Superior temporal gyrus (tissue), 1 donor: ENCODE results near the gene CCR2.
A peak's percentile ranks its signal among the peaks of the same experiment; 100 is the strongest.

Source experiments
- DNase-seq: peaks from one replicate; pipeline ENCODE4 v3.0.0-alpha.2; 2016; ENCODE audit errors: extremely low spot score

CCR2 gene

DNA sequence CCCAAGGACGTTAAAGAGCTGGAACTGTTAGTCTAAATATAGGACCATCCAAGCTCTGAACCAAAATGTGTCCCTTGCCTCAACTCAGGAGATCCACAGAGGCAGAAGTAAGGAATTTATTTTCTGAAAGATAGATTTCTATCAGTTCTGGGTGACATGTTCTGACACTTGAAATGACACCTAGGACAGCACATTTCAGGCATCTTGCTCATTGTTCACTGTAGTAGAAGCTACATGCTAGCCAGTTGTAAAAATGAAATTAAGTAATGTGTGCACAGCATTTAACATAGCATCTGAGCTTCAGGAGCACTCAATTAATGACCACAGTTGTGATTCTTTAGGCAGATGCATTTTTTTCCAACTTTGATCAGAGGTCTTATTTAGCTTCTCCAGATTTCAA is 567 bp downstream of the CCR2 start:
- no peak for DNase-seq

- DNase-seq, result no peak
Observed at GRCh38 chr3:46354984-46355383, 1.1 kb downstream of the CCR2 start.

DNA sequence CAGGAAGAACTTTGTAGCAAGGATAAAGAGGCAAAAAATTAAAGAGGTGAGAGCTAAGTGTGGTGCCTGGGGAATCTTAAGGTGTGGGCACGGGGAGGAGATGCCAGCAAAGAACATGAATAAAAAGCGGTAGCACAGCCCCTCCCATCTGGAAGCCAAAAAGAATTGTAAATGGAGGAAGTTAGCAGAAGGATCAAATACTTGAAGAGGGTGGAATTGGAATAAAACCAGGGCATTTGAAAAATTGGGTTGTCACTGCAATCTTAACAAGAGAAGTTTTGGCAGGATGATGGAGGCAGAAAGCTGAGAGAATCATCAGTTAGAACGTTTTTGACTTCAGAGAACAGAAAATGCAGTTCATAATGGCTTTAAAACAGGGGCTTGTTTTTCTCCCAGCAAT is 2.4 kb downstream of the CCR2 start:
- DNase-seq, result no peak

GRCh38 chr3:46356909-46357308 is 3.0 kb downstream of the CCR2 start:
- DNase-seq, result no peak

GRCh38 chr3:46358466-46358865 is 4.6 kb downstream of the CCR2 start:
- no peak for DNase-seq

GRCh38 chr3:46359733-46360493 is 6.0 kb downstream of the CCR2 start:
- peak; percentile 88 for DNase-seq

- no peak for DNase-seq
Observed at GRCh38 chr3:46360907-46361306, 7.0 kb downstream of the CCR2 start.

DNA sequence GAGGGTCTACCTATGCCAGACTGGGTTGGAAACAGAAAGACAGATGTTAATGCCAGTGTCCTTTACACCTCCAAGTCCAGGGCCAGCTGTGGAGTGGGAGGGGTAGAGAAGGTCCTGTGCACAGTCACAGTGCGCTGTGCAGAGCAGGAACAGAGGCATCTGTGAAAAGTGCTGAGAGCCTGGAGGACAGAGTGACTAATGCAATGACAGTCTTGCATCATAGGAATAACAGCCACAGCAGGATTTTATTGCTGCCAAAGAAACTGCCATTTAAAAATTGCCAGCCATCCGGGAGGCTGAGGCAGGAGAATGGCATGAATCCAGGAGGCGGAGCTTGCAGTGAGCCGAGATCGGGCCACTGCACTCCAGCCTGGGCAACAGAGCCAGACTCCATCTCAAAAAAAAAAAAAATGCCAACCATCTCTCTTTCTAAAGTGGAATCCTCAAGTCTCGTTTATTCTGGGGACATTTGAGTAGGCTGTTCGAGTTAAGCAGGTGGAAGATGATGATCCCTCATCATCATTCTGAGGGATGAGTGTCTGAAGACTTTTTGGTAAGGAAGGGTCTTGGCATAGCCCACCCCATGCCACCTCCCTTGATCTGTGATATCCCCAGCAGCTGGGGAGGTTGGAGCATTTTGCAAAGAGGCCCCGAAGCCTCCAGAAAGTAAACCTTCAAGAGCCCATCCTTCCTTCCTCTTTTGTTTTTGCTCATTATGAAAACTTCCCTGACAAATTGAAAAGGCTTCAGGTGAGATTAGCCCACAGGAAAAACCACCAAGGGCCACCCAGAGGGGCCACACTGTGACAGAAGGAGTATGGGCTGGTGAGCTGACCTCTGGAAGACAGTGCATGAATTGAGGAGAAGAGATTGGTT is 7.7 kb downstream of the CCR2 start:
- DNase-seq, result no peak

- DNase-seq, result no peak
Observed at GRCh38 chr3:46365041-46365440, 11.1 kb downstream of the CCR2 start.

DNA sequence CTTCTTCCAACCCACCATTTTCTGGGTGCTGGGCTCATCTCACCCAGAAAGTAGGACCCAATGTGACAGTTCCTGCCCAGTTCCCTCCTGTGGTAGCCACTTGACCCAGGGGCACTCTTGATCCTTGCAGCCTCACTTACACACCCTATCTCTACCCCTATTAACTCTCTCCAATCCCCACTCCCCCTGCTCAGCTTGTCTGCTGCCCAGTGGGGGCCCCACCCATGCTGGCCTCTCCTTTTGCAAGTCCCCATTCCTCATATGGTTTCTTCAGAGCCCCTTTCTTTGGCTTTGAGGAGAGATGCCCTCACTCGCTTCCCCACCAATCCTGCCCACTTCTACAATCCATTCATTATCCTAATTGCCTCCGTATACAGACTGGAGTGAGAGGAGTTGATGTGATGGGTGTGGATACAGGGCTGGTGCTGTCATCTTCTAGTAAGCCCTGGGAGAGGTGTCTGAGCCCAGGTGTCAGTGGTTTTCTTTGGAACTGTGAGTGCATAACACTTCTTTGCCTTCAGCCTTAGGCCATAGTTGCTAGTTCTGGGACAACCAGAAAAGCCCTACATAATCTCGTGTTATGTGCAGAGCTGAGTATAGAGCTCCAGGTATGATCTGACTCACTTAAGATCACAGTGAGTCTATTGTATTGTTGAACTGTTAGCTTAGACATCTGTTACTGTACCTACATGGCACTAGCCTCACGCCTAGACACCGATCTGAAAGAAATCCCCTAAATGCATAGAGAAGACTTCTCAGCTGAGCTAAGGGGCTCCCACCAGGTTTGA is 12.0 kb downstream of the CCR2 start:
- DNase-seq, result no peak

- DNase-seq, result no peak
Observed at GRCh38 chr3:46367811-46368210, 13.9 kb downstream of the CCR2 start.

- DNase-seq, result peak; percentile 41
Observed at GRCh38 chr3:46368569-46368968, 14.7 kb downstream of the CCR2 start.

- no peak for DNase-seq
Observed at GRCh38 chr3:46369151-46369550, 15.2 kb downstream of the CCR2 start.

DNA sequence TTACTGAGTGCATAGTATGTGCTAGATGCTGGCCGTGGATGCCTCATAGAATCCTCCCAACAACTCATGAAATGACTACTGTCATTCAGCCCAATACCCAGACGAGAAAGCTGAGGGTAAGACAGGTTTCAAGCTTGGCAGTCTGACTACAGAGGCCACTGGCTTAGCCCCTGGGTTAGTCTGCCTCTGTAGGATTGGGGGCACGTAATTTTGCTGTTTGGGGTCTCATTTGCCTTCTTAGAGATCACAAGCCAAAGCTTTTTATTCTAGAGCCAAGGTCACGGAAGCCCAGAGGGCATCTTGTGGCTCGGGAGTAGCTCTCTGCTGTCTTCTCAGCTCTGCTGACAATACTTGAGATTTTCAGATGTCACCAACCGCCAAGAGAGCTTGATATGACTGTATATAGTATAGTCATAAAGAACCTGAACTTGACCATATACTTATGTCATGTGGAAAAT is 15.8 kb downstream of the CCR2 start:
- no peak for DNase-seq

GRCh38 chr3:46370839-46371518 is 17.1 kb downstream of the CCR2 start, which contains the start of gene CCR5:
Gene CCR5 (plus strand): TSS chr3:46370946. CDS start chr3:46372903, 1,957 bp downstream.
- DNase-seq, result no peak

DNA sequence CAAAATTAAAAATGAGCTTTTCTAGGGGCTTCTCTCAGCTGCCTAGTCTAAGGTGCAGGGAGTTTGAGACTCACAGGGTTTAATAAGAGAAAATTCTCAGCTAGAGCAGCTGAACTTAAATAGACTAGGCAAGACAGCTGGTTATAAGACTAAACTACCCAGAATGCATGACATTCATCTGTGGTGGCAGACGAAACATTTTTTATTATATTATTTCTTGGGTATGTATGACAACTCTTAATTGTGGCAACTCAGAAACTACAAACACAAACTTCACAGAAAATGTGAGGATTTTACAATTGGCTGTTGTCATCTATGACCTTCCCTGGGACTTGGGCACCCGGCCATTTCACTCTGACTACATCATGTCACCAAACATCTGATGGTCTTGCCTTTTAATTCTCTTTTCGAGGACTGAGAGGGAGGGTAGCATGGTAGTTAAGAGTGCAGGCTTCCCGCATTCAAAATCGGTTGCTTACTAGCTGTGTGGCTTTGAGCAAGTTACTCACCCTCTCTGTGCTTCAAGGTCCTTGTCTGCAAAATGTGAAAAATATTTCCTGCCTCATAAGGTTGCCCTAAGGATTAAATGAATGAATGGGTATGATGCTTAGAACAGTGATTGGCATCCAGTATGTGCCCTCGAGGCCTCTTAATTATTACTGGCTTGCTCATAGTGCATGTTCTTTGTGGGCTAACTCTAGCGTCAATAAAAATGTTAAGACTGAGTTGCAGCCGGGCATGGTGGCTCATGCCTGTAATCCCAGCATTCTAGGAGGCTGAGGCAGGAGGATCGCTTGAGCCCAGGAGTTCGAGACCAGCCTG is 17.8 kb downstream of the CCR2 start:
- no peak for DNase-seq

DNA sequence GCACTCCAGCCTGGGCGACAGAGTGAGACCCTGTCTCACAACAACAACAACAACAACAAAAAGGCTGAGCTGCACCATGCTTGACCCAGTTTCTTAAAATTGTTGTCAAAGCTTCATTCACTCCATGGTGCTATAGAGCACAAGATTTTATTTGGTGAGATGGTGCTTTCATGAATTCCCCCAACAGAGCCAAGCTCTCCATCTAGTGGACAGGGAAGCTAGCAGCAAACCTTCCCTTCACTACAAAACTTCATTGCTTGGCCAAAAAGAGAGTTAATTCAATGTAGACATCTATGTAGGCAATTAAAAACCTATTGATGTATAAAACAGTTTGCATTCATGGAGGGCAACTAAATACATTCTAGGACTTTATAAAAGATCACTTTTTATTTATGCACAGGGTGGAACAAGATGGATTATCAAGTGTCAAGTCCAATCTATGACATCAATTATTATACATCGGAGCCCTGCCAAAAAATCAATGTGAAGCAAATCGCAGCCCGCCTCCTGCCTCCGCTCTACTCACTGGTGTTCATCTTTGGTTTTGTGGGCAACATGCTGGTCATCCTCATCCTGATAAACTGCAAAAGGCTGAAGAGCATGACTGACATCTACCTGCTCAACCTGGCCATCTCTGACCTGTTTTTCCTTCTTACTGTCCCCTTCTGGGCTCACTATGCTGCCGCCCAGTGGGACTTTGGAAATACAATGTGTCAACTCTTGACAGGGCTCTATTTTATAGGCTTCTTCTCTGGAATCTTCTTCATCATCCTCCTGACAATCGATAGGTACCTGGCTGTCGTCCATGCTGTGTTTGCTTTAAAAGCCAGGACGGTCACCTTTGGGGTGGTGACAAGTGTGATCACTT is 18.8 kb downstream of the CCR2 start:
- DNase-seq, result no peak

DNA sequence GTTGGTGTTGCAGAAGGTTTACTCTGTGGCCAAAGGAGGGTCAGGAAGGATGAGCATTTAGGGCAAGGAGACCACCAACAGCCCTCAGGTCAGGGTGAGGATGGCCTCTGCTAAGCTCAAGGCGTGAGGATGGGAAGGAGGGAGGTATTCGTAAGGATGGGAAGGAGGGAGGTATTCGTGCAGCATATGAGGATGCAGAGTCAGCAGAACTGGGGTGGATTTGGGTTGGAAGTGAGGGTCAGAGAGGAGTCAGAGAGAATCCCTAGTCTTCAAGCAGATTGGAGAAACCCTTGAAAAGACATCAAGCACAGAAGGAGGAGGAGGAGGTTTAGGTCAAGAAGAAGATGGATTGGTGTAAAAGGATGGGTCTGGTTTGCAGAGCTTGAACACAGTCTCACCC is 20.8 kb downstream of the CCR2 start:
- DNase-seq, result no peak

- no peak for DNase-seq
Observed at GRCh38 chr3:46375218-46375617, 21.3 kb downstream of the CCR2 start.

DNA sequence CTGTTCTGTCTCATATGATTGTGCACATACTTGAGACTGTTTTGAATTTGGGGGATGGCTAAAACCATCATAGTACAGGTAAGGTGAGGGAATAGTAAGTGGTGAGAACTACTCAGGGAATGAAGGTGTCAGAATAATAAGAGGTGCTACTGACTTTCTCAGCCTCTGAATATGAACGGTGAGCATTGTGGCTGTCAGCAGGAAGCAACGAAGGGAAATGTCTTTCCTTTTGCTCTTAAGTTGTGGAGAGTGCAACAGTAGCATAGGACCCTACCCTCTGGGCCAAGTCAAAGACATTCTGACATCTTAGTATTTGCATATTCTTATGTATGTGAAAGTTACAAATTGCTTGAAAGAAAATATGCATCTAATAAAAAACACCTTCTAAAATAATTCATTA is 21.9 kb downstream of the CCR2 start:
- DNase-seq, result no peak
